HL-60 (cell line): ENCODE measurements around the gene CPTP.

ENCODE experiments used
- DNase-seq, 2 experiments: peaks; one replicate each; pipeline ENCODE4 v3.0.0-alpha.2; 2010 to 2020; ENCODE audit warnings: low read depth in 1 of 2, low spot score in 1 of 2
- H3K27ac ChIP-seq: fragments of 250-450 bp; sonication (Bioruptor Pico); replicated peaks from 2 replicates; pipeline ENCODE4 v1.5.1; 2020; ENCODE audit warnings: mild to moderate bottlenecking, moderate library complexity
- H3K27me3 ChIP-seq: fragments of 250-450 bp; sonication (Bioruptor Pico); 2 replicates; pipeline ENCODE4 v1.5.1; 2021; ENCODE audit warnings: mild to moderate bottlenecking, moderate library complexity; ENCODE audit not compliant: insufficient read depth, poor library complexity, severe bottlenecking
- H3K4me3 ChIP-seq: replicated peaks from 2 replicates; pipeline ENCODE4 v1.5.1; 2011; ENCODE audit warnings: mild to moderate bottlenecking, control low read depth, low read length; ENCODE audit not compliant: insufficient read depth
- GABPA ChIP-seq: IDR thresholded peaks from 2 replicates; pipeline ENCODE4 v1.6.1; 2012; ENCODE audit warnings: low read depth
- POLR2AphosphoS5 ChIP-seq: IDR thresholded peaks from 2 replicates; pipeline ENCODE4 v1.6.1; 2012; ENCODE audit warnings: low read depth
- SPI1 ChIP-seq: IDR thresholded peaks from 2 replicates; pipeline ENCODE4 v1.6.1; 2012; ENCODE audit warnings: low read depth, mild to moderate bottlenecking, borderline replicate concordance
- TF ChIP-seq, protein P1 (sequence below): IDR thresholded peaks from 2 replicates; pipeline ENCODE4 v1.6.1; 2012; ENCODE audit warnings: low read depth; ENCODE audit not compliant: insufficient replicate concordance
- TF ChIP-seq, protein P2 (sequence below): IDR thresholded peaks from one replicate; pipeline ENCODE4 v1.5.1; 2011; ENCODE audit warnings: low read length, control low read depth, inconsistent platforms; ENCODE audit not compliant: insufficient read depth

CPTP gene

GRCh38 chr1:1347026-1347595 lies 22.5 kb downstream of the CPTP start:
- H3K27me3 ChIP-seq = peaks cover 6% of the 10 kb centered on the region
- H3K4me3 ChIP-seq = no peak overlapping the region
- H3K27ac ChIP-seq = no peak overlapping the region
- DNase-seq = no peak
- TF ChIP-seq, protein P1, sequence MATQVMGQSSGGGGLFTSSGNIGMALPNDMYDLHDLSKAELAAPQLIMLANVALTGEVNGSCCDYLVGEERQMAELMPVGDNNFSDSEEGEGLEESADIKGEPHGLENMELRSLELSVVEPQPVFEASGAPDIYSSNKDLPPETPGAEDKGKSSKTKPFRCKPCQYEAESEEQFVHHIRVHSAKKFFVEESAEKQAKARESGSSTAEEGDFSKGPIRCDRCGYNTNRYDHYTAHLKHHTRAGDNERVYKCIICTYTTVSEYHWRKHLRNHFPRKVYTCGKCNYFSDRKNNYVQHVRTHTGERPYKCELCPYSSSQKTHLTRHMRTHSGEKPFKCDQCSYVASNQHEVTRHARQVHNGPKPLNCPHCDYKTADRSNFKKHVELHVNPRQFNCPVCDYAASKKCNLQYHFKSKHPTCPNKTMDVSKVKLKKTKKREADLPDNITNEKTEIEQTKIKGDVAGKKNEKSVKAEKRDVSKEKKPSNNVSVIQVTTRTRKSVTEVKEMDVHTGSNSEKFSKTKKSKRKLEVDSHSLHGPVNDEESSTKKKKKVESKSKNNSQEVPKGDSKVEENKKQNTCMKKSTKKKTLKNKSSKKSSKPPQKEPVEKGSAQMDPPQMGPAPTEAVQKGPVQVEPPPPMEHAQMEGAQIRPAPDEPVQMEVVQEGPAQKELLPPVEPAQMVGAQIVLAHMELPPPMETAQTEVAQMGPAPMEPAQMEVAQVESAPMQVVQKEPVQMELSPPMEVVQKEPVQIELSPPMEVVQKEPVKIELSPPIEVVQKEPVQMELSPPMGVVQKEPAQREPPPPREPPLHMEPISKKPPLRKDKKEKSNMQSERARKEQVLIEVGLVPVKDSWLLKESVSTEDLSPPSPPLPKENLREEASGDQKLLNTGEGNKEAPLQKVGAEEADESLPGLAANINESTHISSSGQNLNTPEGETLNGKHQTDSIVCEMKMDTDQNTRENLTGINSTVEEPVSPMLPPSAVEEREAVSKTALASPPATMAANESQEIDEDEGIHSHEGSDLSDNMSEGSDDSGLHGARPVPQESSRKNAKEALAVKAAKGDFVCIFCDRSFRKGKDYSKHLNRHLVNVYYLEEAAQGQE = no peak
- TF ChIP-seq, protein P2, sequence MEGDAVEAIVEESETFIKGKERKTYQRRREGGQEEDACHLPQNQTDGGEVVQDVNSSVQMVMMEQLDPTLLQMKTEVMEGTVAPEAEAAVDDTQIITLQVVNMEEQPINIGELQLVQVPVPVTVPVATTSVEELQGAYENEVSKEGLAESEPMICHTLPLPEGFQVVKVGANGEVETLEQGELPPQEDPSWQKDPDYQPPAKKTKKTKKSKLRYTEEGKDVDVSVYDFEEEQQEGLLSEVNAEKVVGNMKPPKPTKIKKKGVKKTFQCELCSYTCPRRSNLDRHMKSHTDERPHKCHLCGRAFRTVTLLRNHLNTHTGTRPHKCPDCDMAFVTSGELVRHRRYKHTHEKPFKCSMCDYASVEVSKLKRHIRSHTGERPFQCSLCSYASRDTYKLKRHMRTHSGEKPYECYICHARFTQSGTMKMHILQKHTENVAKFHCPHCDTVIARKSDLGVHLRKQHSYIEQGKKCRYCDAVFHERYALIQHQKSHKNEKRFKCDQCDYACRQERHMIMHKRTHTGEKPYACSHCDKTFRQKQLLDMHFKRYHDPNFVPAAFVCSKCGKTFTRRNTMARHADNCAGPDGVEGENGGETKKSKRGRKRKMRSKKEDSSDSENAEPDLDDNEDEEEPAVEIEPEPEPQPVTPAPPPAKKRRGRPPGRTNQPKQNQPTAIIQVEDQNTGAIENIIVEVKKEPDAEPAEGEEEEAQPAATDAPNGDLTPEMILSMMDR = no peak
- TF ChIP-seq POLR2AphosphoS5 = no peak
- TF ChIP-seq GABPA = no peak
- TF ChIP-seq SPI1 = no peak

DNA sequence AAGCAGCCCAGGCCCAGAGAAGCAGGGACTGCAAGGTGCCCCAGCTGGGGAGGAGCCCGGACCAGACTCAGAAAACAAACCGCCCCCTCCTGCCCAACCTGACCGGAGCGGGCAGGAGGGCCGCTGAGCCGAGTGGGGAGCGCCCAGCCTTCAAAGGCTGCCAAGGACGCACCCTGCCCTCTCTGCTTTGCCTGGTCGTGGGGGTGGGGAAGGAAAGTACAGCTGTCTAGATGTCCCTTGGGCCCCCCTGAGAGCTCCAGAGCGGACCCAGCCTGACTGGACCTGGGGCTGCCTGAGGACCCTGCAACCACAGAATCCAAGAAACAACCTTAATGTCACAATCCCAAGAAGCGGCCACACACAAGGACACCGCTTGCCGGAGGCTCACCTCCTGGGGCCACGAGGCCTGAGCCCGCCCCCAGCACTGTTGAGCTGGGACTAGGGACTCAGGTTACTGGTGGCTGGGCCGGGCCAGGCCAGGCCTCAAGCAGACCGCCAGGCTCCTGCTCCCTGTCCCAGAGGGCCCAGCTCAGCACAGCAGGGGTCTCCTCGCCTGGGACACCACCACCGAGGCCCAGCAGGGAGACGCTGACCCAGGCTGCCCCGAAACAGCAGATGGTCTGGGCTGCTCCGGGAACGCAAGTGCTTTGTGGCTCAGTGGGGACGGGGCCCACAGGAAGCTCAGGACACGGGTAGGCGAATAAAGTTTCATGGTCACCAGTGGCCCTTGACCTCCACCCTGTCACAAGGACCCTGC lies 23.2 kb downstream of the CPTP start:
- DNase-seq = no peak
- H3K27me3 ChIP-seq = peaks cover 13% of the 10 kb centered on the region
- TF ChIP-seq SPI1 = no peak
- H3K4me3 ChIP-seq = peak overlapping the region; percentile 71
- no peak overlapping the region; the same call in 1 of the 2 replicates for H3K27ac ChIP-seq

DNA sequence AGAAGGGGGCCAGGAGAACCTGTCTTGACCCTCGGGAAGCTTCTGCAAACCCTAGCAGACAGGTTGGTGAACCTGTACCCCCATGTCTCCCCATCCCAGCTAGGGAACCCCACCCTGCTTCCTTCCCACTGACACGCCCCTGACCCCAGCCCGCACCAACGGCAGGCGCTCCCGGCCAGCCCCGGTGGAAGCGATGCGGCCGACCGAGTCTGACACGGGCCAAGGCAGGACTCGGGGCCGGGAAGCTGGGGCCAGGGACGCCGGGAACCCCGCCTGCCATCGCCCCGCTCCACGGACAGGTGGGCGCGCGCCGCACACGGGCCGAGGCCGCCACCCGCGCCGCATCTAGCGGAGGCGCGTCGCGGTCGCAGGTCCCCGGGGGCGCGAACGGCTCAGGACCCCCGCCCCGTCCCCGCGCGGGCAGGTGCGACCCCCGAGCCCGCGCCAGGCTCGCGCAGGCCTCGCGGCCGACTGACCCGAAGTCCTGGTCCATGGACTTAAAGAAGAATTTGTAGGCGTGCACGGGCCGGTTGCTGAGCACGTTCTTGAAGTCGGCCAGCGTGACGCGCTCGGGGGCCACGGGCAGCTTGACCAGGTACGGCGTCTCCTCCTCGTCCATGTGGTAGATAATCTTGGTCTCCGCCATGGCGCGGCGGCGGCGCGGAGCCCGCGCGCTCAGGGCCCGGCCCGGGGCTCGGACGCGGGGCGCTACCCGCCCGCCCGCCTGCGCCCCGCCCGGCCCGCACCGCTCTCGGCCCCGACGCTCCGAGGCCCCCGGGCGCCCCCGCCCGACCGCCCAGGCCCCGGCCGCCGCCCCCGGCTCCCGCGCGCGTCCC lies 24.0 kb downstream of the CPTP start:
- Histone ChIP-seq H3K27me3 (peaks cover 21% of the 10 kb centered on the region), H3K4me3 (peak overlapping the region; percentile 71), H3K27ac (peak overlapping the region; percentile 48; the same call in 1 of the 2 replicates)
- TF ChIP-seq SPI1 (no peak), POLR2AphosphoS5 (no peak), GABPA (no peak)
- TF ChIP-seq, protein P2 = no peak
- TF ChIP-seq, protein P1 = no peak
- no peak for DNase-seq
